Adrenal gland (tissue), 5 donors: Measurements from ENCODE around the gene DMD.

ENCODE experiments used
- POLR2A ChIP-seq, 2 donors: fragments of 450-650 bp; IDR thresholded peaks; one replicate each; pipeline ENCODE4 v1.6.1; 2017; ENCODE audit warnings: antibody characterized with exemption in 2 of 2, mild to moderate bottlenecking in 2 of 2, moderate library complexity in 1 of 2
- TF ChIP-seq, protein P1 (sequence below), 6 experiments: fragments of 450-650 bp in 4 of 6; fragments of 200-600 bp in 2 of 6; sonication (generic) in 1 of 6; IDR thresholded peaks; 1 replicate in 5 of 6; 2 replicates in 1 of 6; pipeline versions ENCODE4 v1.5.1 to v1.8.0; 2016 to 2021; ENCODE audit warnings: antibody characterized with exemption in 6 of 6, mild to moderate bottlenecking in 2 of 6, moderate library complexity in 1 of 6
- donor health status: DM: no; HTN: no; CAD: no.

- TF ChIP-seq, protein P1, sequence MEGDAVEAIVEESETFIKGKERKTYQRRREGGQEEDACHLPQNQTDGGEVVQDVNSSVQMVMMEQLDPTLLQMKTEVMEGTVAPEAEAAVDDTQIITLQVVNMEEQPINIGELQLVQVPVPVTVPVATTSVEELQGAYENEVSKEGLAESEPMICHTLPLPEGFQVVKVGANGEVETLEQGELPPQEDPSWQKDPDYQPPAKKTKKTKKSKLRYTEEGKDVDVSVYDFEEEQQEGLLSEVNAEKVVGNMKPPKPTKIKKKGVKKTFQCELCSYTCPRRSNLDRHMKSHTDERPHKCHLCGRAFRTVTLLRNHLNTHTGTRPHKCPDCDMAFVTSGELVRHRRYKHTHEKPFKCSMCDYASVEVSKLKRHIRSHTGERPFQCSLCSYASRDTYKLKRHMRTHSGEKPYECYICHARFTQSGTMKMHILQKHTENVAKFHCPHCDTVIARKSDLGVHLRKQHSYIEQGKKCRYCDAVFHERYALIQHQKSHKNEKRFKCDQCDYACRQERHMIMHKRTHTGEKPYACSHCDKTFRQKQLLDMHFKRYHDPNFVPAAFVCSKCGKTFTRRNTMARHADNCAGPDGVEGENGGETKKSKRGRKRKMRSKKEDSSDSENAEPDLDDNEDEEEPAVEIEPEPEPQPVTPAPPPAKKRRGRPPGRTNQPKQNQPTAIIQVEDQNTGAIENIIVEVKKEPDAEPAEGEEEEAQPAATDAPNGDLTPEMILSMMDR (IDR thresholded peaks at IDR 0.05), result no peak
- TF ChIP-seq POLR2A (IDR thresholded peaks at IDR 0.05), result no peak
These were observed 78.8 kb downstream of the DMD start for GRCh38 chrX:33132569-33132968.
